DOHH2 (cell line): ENCODE measurements around the gene CNOT2.

Experiments
- H3F3A ChIP-seq: fragments of 200-600 bp; sonication (generic), shearing (Covaris generic); 2 replicates; pipeline ENCODE4 v1.6.0; 2016; ENCODE audit warnings: antibody characterized with exemption, mild to moderate bottlenecking; ENCODE audit not compliant: control insufficient read depth, insufficient read depth
- H3K27ac ChIP-seq: fragments of 200-600 bp; sonication (generic); 2 replicates; pipeline ENCODE4 v1.5.1; 2014; ENCODE audit warnings: low read depth, mild to moderate bottlenecking, low read length, moderate library complexity
- H3K27me3 ChIP-seq: fragments of 200-600 bp; sonication (generic); 2 replicates; pipeline ENCODE4 v1.6.1; 2014; ENCODE audit warnings: mild to moderate bottlenecking, low read length, mixed read lengths; ENCODE audit not compliant: control insufficient read depth
- H3K36me3 ChIP-seq: fragments of 200-600 bp; sonication (generic); 2 replicates; pipeline ENCODE4 v1.6.1; 2014; ENCODE audit warnings: mild to moderate bottlenecking, low read length, moderate library complexity, mixed read lengths; ENCODE audit not compliant: control insufficient read depth
- H3K4me1 ChIP-seq: fragments of 200-600 bp; sonication (generic); 2 replicates; pipeline ENCODE4 v1.6.1; 2014; ENCODE audit warnings: mild to moderate bottlenecking, low read length, mixed read lengths; ENCODE audit not compliant: control insufficient read depth
- H3K4me2 ChIP-seq: fragments of 200-600 bp; sonication (generic); 2 replicates; pipeline ENCODE4 v1.6.0; 2014; ENCODE audit warnings: mild to moderate bottlenecking, low read length, moderate library complexity
- H3K4me3 ChIP-seq: fragments of 200-600 bp; sonication (generic); 2 replicates; pipeline ENCODE4 v1.5.1; 2014; ENCODE audit warnings: mild to moderate bottlenecking, low read length, mixed read lengths
- H3K79me2 ChIP-seq: fragments of 200-600 bp; sonication (generic); 2 replicates; pipeline ENCODE4 v1.6.1; 2014; ENCODE audit warnings: mild to moderate bottlenecking, low read length, mixed read lengths; ENCODE audit not compliant: control insufficient read depth
- H3K9me2 ChIP-seq: fragments of 200-600 bp; sonication (generic); replicated peaks from 2 replicates; pipeline ENCODE4 v1.6.1; 2014; ENCODE audit warnings: mild to moderate bottlenecking, low read length, mixed read lengths; ENCODE audit not compliant: control insufficient read depth
- H3K9me3 ChIP-seq: fragments of 200-600 bp; sonication (generic); 2 replicates; pipeline ENCODE4 v1.6.1; 2014; ENCODE audit warnings: antibody characterized with exemption, low read length, mixed read lengths; ENCODE audit not compliant: control insufficient read depth, insufficient read depth
- H4K20me1 ChIP-seq: fragments of 200-600 bp; sonication (generic); 2 replicates; pipeline ENCODE4 v1.6.0; 2014; ENCODE audit warnings: low read depth, mild to moderate bottlenecking, antibody characterized with exemption, low read length, moderate library complexity; ENCODE audit not compliant: control insufficient read depth, insufficient read depth
- EZH2phosphoT487 ChIP-seq: fragments of 200-600 bp; sonication (generic); IDR thresholded peaks from 2 replicates; pipeline ENCODE4 v1.6.1; 2017; ENCODE audit warnings: borderline replicate concordance, mild to moderate bottlenecking, antibody characterized with exemption, low read length, moderate library complexity, mixed read lengths
- TF ChIP-seq, protein P1 (sequence below): fragments of 200-600 bp; sonication (generic); IDR thresholded peaks from one replicate; pipeline ENCODE4 v1.5.1; 2014; ENCODE audit warnings: antibody characterized with exemption, mild to moderate bottlenecking, low read depth, low read length; ENCODE audit not compliant: poor library complexity, severe bottlenecking

CNOT2 gene

DNA sequence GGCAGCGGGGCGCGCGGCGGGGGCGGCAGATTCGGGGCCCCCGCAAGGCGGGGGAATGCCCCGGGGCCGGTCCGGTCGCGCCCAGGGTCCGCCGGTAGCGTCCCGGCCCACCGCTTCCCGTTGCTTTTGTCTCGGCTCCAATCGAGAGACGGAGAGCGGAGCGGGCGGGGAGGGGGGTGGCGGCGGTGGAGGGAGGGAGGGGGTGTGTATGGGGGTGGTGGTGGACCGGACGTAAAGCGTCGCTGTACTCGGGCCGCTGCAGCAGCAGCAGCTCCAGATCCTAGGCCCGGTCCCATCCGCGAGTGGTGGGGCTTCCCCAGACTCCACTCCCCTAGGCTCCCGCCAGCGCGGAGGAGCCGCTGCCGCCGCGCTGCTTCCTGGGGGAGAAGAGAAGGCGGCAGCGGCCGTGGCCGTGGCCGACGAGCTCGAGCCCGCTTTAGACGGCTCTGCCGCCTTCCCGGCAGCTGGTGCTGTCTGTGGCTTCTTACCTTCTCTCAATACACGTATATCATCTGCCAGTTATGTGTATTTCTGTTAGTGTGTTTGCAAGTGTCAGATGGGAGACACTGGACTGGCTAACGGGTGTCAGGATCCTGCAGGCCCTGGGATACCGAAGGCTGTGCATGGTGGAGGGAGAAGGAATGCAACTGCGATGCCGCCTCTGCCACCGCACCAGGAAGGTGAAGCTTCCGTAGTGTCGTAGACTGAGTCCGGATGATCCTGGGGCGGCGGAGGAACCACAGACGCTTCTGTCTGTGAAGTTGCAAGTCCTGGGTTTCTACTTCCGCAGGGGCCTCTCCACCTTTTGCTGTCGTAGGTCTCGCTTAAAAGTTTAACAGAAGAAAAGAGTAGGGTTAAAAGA is 508 bp downstream of the CNOT2 start:
- Histone ChIP-seq H3K4me2 (peak overlapping the region; percentile 81), H3K4me1 (peaks cover 63% of the 10 kb centered on the region), H3K4me3 (peak overlapping the region; percentile 99), H3K27me3 (no peaks in the 10 kb centered on the region), H3K79me2 (peaks cover 98% of the 10 kb centered on the region), H3K9me3 (no peaks in the 10 kb centered on the region; the same call in 1 of the 2 replicates), H4K20me1 (peaks cover 6% of the 10 kb centered on the region; the same call in 1 of the 2 replicates), H3F3A (peaks cover 3% of the 10 kb centered on the region; the same call in 1 of the 2 replicates), H3K9me2 (no peaks in the 10 kb centered on the region), H3K36me3 (peaks cover 95% of the 10 kb centered on the region), H3K27ac (peak overlapping the region; percentile 92)
- TF ChIP-seq EZH2phosphoT487: no peak
- TF ChIP-seq, protein P1, sequence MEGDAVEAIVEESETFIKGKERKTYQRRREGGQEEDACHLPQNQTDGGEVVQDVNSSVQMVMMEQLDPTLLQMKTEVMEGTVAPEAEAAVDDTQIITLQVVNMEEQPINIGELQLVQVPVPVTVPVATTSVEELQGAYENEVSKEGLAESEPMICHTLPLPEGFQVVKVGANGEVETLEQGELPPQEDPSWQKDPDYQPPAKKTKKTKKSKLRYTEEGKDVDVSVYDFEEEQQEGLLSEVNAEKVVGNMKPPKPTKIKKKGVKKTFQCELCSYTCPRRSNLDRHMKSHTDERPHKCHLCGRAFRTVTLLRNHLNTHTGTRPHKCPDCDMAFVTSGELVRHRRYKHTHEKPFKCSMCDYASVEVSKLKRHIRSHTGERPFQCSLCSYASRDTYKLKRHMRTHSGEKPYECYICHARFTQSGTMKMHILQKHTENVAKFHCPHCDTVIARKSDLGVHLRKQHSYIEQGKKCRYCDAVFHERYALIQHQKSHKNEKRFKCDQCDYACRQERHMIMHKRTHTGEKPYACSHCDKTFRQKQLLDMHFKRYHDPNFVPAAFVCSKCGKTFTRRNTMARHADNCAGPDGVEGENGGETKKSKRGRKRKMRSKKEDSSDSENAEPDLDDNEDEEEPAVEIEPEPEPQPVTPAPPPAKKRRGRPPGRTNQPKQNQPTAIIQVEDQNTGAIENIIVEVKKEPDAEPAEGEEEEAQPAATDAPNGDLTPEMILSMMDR: no peak

DNA sequence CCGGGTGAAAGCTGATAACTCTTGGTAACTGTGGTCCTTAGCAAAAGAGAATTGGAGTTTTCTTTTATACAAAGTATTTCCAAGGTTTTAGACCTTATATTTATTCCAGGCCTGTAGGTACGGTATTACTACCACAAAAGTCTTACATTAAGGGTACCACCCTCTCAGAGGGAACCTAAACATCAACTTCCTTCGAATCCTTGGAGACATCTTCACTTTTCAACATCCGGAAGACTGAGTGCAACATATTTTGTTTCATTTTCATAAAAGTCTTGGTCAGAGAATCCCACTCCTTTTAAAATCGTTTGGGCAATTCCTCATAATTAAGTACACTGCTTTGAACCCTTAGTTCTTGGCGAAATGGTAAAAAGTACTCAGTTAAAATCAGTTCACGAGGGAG is 1.2 kb downstream of the CNOT2 start:
- peaks cover 93% of the 10 kb centered on the region for H3K36me3 ChIP-seq
- H3K4me2 ChIP-seq: peak overlapping the region; percentile 81
- H3K27me3 ChIP-seq: no peaks in the 10 kb centered on the region
- peak overlapping the region; percentile 92 for H3K27ac ChIP-seq
- peaks cover 68% of the 10 kb centered on the region for H3K4me1 ChIP-seq
- no peak for TF ChIP-seq EZH2phosphoT487
- TF ChIP-seq, protein P1: no peak
- H3K9me2 ChIP-seq: no peaks in the 10 kb centered on the region
- peaks cover 2% of the 10 kb centered on the region; the same call in 1 of the 2 replicates for H3F3A ChIP-seq
- H3K9me3 ChIP-seq: no peaks in the 10 kb centered on the region; the same call in 1 of the 2 replicates
- peaks cover 99% of the 10 kb centered on the region for H3K79me2 ChIP-seq
- H4K20me1 ChIP-seq: peaks cover 6% of the 10 kb centered on the region; the same call in 1 of the 2 replicates
- peak overlapping the region; percentile 99 for H3K4me3 ChIP-seq

DNA sequence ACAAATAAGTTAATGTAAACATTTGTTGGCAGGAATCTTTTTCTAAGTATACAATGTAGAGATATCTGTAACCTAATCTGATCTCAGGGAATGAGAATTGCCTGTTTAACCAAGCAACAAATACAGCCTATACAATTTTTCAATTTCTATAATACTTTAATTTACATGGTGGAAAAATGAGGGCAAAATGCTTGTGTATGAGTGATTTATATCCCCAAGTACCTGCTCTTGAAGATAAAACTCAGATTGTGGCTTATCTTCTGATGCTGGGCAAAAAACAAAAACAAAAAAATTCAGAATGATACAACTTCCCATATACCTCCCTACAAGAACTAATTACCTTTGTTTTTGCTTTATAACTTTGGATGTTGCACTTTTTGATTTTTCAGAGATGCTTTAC is 2.2 kb downstream of the CNOT2 start:
- H4K20me1 ChIP-seq: peaks cover 6% of the 10 kb centered on the region; the same call in 1 of the 2 replicates
- H3K27me3 ChIP-seq: no peaks in the 10 kb centered on the region
- H3K36me3 ChIP-seq: peaks cover 93% of the 10 kb centered on the region
- H3K79me2 ChIP-seq: peaks cover 99% of the 10 kb centered on the region
- no peaks in the 10 kb centered on the region; the same call in 1 of the 2 replicates for H3F3A ChIP-seq
- no peak for TF ChIP-seq EZH2phosphoT487
- TF ChIP-seq, protein P1: no peak
- peaks cover 74% of the 10 kb centered on the region for H3K4me1 ChIP-seq
- no peaks in the 10 kb centered on the region for H3K9me3 ChIP-seq
- H3K4me3 ChIP-seq: peak overlapping the region; percentile 99
- H3K27ac ChIP-seq: peak overlapping the region; percentile 92
- H3K4me2 ChIP-seq: peak overlapping the region; percentile 81
- H3K9me2 ChIP-seq: no peaks in the 10 kb centered on the region
